GM18873 (cell line): Measurements from ENCODE around the gene TRIM49B.
"Not testable (repeated sequence)": the region's sequence is repeated elsewhere in the genome, so short reads cannot be mapped to it uniquely, and the experiment has no call there.

Experiments
- ATAC-seq: cut with Tn5 transposase; IDR thresholded peaks from one replicate; pipeline ENCODE4 v1.9.1; 2021; ENCODE audit warnings: mild to moderate bottlenecking, moderate library complexity, moderate number of reproducible peaks; ENCODE audit not compliant: unreplicated experiment, low FRiP score

Gene TRIM49B

GRCh38 chr11:49028523-49028922, at the start of gene TRIM49B:
Gene TRIM49B (plus strand): TSS chr11:49028823. CDS start chr11:49031600, 2,777 bp downstream.
- not testable (repeated sequence) for ATAC-seq

GRCh38 chr11:48983785-48984184, 44.8 kb upstream of the TRIM49B start, which contains the start of gene TRIM51G:
Gene TRIM51G (minus strand): TSS chr11:48983885. CDS start chr11:48981695, 2,190 bp downstream.
- not testable (repeated sequence) for ATAC-seq

GRCh38 chr11:49048229-49048628, 19.6 kb downstream of the TRIM49B start:
- ATAC-seq = not testable (repeated sequence)

- not testable (repeated sequence) for ATAC-seq
Measured at GRCh38 chr11:49049821-49050220, 21.2 kb downstream of the TRIM49B start.

GRCh38 chr11:49059012-49059411, 30.4 kb downstream of the TRIM49B start, which contains the start of gene TRIM64C:
Gene TRIM64C (minus strand): TSS chr11:49059112. CDS start chr11:49059112, 0 bp downstream.
- ATAC-seq = not testable (repeated sequence)

GRCh38 chr11:49069897-49070296, 41.3 kb downstream of the TRIM49B start:
- not testable (repeated sequence) for ATAC-seq
